C4-2B (cell line): ENCODE measurements around the gene NHSL1.

Experiments
- CTCF ChIP-seq: fragments of 450-650 bp; conservative IDR thresholded peaks from 2 replicates; pipeline ENCODE4 v1.5.1; 2017; ENCODE audit warnings: mild to moderate bottlenecking
- ZFX ChIP-seq: fragments of 450-650 bp; IDR thresholded peaks from 2 replicates; pipeline ENCODE4 v1.6.1; 2017

GRCh38 chr6:138523347-138524210, 24.3 kb upstream of the NHSL1 start:
- TF ChIP-seq CTCF (no peak), ZFX (no peak)
